AG04449 (cell line): ENCODE measurements around the gene KRTAP12-3.

Experiments
- CTCF ChIA-PET: fragments of 350-600 bp; formaldehyde crosslinking; extraction: SDS; loops from one replicate; lab custom pipeline; 2021; ENCODE audit warnings: antibody characterized with exemption; lab: Yijun Ruan, JAX
- POLR2A ChIA-PET: fragments of 400-600, 350-600 bp; formaldehyde crosslinking; extraction: SDS; loops from one replicate; lab custom pipeline; 2020; ENCODE audit warnings: antibody characterized with exemption, inconsistent platforms; lab: Yijun Ruan, JAX
- DNase-seq: peaks from one replicate; pipeline ENCODE4 v3.0.0-alpha.2; 2010; ENCODE audit warnings: low read depth, low spot score
- H3K4me3 ChIP-seq: 2 replicates; pipeline ENCODE4 v1.5.1; 2011; ENCODE audit warnings: low read depth, mild to moderate bottlenecking, control low read depth, low read length
- TF ChIP-seq, protein P1 (sequence below): IDR thresholded peaks from one replicate; pipeline ENCODE4 v1.5.1; 2011; ENCODE audit warnings: mild to moderate bottlenecking, moderate library complexity, low read length, control low read depth, inconsistent platforms; ENCODE audit not compliant: insufficient read depth; ENCODE audit errors: missing control alignments

The KRTAP12-3 gene

DNA sequence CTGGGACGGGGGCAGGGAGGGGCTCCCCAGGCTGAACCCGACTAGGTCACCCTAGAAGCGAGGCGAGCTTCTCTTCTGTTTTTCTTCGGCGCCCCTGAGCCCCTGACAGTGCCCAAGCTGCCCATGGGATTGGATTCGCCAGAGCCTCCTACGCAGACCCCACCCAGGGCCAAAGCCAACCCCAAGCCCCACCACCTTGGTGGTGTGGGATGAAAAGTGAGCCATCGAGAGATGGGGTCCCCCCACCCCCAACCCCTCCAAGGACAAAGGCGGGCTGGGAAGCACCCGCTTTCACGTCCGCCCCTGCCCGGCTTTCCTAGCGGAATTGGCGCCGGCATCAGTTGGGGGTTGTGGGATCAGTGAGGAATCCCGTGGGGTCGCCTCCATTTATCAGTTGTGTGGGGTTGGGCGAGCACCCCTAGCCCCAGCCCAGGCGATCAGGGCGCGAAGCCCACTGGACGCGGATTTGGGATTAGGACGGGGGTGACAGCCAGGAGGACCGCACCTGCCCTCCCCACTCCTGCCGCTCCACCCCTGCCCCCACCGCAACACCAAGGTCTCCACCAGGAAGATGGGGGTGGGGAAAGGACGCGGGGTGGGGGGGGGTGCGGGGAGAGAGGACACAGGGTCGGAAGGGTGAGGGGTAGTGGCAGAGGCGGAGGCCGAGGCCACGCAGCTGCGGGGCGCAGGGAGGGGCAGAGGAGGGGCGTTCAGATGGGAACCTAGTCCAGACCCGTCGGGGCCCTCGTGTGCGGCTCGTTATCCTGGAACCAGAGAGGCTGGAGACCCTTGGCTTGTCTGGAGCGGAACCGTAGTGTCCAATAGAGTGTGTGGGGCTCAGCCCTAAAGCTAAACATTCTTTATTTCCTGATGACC is 49.2 kb downstream of the KRTAP12-3 start:
- CTCF ChIA-PET = no interaction called here
- TF ChIP-seq, protein P1, sequence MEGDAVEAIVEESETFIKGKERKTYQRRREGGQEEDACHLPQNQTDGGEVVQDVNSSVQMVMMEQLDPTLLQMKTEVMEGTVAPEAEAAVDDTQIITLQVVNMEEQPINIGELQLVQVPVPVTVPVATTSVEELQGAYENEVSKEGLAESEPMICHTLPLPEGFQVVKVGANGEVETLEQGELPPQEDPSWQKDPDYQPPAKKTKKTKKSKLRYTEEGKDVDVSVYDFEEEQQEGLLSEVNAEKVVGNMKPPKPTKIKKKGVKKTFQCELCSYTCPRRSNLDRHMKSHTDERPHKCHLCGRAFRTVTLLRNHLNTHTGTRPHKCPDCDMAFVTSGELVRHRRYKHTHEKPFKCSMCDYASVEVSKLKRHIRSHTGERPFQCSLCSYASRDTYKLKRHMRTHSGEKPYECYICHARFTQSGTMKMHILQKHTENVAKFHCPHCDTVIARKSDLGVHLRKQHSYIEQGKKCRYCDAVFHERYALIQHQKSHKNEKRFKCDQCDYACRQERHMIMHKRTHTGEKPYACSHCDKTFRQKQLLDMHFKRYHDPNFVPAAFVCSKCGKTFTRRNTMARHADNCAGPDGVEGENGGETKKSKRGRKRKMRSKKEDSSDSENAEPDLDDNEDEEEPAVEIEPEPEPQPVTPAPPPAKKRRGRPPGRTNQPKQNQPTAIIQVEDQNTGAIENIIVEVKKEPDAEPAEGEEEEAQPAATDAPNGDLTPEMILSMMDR = no peak
- no peak for DNase-seq
- POLR2A ChIA-PET = no interaction called here
- H3K4me3 ChIP-seq = no peak overlapping the region
